VCaP (cell line): ENCODE measurements around the gene DNMT3A.

Source experiments
- H3K27ac ChIP-seq: fragments of 450-650 bp; 2 replicates; pipeline ENCODE4 v1.5.1; 2017
- TF ChIP-seq, protein P1 (sequence below): fragments of 450-650 bp; conservative IDR thresholded peaks from 2 replicates; pipeline ENCODE4 v1.5.1; 2017; ENCODE audit warnings: mild to moderate bottlenecking, moderate library complexity

The DNMT3A gene

DNA sequence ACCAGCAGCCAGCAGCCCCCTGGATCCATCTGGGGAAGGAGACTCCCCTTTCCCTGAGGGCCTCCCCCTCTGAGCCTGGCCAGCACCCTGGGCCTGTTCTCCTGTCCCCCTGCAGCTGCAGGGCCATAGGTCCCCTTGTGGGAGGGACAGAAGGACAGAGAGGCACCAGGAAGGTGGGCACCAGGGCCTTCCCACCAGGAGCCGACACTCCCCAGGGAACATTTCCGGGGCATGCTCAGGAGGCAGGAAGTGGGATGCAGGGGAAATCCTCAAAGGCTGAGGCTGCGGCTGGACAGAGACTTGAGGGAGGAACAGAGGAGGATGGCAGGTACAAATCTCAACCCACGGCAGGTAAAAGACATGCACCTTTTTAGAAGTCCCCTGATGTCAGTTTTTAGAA lies 14.4 kb upstream of the DNMT3A start:
- TF ChIP-seq, protein P1, sequence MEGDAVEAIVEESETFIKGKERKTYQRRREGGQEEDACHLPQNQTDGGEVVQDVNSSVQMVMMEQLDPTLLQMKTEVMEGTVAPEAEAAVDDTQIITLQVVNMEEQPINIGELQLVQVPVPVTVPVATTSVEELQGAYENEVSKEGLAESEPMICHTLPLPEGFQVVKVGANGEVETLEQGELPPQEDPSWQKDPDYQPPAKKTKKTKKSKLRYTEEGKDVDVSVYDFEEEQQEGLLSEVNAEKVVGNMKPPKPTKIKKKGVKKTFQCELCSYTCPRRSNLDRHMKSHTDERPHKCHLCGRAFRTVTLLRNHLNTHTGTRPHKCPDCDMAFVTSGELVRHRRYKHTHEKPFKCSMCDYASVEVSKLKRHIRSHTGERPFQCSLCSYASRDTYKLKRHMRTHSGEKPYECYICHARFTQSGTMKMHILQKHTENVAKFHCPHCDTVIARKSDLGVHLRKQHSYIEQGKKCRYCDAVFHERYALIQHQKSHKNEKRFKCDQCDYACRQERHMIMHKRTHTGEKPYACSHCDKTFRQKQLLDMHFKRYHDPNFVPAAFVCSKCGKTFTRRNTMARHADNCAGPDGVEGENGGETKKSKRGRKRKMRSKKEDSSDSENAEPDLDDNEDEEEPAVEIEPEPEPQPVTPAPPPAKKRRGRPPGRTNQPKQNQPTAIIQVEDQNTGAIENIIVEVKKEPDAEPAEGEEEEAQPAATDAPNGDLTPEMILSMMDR, result no peak
- no peak overlapping the region for H3K27ac ChIP-seq

DNA sequence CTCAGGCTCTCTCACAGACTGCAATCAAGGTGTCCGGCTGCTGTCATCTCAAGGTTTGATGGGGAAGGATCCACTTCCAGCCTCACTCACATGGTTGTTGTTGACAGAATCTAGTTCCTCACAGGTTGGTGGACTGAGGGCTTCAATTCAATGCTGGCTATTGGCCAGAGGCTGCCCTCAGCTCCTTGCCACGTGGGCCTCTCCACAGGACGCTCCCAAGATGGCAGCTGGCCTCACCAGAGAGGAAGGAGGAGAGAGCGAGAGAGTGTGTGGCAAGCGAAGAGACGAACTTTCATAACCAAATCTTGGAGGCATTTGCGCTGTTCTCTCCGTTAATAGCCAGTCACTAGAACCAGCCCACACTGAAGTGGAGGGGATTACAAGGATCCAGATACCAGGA lies 13.5 kb upstream of the DNMT3A start:
- TF ChIP-seq, protein P1, result no peak
- no peak overlapping the region for H3K27ac ChIP-seq

DNA sequence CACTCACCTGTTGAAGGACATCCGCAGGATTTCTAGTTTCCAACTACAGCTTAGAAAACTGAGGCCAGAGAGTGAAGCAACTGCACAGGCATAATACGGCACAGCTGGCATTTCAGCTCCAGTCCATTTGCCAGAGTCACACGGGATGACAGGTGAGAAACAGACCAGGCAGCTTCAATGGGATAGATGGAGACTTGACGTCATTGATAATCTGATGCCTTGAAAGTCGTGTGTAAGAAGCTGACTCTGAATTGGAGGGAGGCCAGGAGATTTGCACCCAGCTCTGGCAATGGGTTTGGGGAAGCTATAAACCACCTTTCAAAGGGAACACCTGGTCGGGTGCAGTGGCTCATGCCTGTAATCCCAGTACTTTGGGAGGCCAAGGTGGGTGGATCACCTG lies 12.4 kb upstream of the DNMT3A start:
- no peak overlapping the region for H3K27ac ChIP-seq
- TF ChIP-seq, protein P1, result no peak

DNA sequence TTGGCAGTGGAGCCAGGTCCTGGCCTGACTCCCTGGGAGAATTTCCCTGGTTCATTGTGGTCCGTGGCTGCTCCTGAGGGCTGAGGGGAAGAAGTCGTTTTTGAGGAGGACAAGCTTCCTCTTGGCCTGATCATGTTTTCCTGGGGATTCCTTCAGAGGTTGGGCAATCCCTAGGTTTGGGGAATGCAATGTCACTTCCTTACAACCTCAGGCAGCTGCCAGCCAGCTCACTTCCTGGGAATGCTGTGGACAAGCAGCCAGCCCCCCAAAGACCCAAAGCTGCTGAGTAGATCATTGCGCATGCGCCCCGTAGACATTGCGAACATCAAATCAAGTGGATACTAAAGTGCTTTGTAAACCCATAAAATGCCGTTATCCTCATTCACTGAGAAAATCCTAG lies 7.7 kb upstream of the DNMT3A start:
- TF ChIP-seq, protein P1, result no peak
- no peak overlapping the region for H3K27ac ChIP-seq

DNA sequence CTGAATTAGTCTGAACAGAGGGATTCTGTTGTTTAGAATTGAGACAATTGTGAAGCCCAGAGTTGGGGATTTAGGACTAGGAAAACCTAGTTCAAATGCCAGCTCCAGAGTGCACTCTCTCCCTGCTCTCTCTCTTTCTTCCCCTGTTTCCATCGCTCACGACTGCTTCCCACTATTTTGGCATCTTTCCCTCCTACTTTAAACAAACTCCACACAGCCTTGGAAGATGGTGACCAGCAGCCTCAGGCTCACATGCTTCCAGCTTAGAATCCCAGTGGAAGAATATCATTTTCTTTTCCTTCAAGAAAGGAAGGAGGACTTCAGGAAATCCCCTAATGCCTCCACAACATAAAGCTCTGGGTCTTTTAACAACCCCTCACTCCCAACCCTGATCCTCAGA lies 6.1 kb upstream of the DNMT3A start:
- H3K27ac ChIP-seq, result no peak overlapping the region
- TF ChIP-seq, protein P1, result no peak

DNA sequence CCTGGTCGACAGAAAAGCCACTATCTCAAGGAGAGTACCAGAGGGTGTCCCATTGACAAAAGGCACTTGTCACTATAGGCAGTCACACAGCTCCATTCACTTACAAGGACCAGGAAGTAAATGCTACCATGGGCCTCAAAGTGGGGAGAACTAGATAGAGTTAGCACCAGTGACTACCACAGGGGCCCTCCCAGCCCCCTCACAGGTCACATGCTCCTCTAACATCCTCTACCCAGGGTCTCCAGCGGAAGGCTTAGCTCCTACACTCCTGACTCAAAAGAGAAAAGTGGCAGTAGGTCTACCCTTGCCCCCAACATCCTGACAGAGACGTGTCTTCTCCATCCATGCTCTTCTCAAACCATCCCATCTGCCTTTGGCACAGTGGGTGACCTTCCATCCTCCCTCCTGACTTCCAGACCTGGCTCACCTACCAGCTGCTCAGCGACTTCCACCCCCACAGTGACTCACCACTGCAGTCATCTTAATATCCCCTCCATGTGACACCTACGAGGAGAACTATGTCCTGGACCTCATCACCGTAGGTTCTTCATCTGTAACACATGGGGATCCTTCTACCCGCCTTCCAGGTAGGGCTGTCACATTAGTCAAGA lies 5.6 kb upstream of the DNMT3A start:
- H3K27ac ChIP-seq, result no peak overlapping the region
- TF ChIP-seq, protein P1, result no peak

DNA sequence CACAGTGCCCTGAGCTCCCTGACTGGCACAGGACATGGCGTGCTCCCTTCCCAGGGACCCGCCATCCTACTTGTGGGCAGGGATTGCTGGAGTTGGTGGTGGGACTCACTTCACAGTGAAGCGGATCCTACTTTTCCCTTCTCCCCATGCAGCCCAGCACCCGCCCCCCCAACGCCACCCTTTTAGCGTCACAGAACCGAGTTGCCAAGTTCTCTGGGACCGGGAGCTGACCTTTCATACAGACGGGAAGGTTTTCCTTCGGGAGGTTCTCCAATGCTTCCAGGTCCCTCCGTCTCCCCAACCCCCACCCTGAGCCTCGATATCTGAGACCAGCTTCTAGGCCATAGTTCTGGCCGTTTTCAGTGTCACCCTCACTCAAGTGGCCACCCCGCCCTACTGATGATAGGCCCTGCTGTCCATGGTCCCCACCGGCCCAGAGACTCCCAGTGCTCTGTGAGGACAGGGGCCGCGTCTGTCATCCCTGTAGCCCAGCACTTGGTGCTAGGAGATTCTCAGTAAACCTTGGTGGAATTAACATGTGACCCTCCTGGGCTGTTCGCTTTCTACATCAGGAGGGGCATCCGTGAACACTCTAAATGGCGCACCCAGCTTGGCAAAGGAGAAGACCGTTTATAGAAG lies 1.6 kb upstream of the DNMT3A start:
- peak overlapping the region; percentile 89 for H3K27ac ChIP-seq
- TF ChIP-seq, protein P1, result no peak
